ENCODE data around the gene FBXO27. TPM values are rescaled to one million over a fixed set of nuclear protein-coding genes. Genes with fewer than 3 reads are reported as not detected.
A peak's percentile ranks its signal among the peaks of the same experiment; 100 is the strongest.
"Not testable (repeated sequence)": the region's sequence is repeated elsewhere in the genome, so short reads cannot be mapped to it uniquely, and the experiment has no call there.

Gene FBXO27
- total RNA-seq, 1 donor from 2014 or later = 28.1 TPM

GRCh38 chr19:38988627-38989026 is 43.7 kb downstream of the FBXO27 start:
- DNase-seq (ENCODE audit: low spot score) = not testable (repeated sequence)

GRCh38 chr19:38987745-38988144 is 44.6 kb downstream of the FBXO27 start:
- DNase-seq (ENCODE audit: low spot score) = not testable (repeated sequence)

GRCh38 chr19:38985262-38985661 is 47.1 kb downstream of the FBXO27 start:
- no peak for DNase-seq (ENCODE audit: low spot score)

DNA sequence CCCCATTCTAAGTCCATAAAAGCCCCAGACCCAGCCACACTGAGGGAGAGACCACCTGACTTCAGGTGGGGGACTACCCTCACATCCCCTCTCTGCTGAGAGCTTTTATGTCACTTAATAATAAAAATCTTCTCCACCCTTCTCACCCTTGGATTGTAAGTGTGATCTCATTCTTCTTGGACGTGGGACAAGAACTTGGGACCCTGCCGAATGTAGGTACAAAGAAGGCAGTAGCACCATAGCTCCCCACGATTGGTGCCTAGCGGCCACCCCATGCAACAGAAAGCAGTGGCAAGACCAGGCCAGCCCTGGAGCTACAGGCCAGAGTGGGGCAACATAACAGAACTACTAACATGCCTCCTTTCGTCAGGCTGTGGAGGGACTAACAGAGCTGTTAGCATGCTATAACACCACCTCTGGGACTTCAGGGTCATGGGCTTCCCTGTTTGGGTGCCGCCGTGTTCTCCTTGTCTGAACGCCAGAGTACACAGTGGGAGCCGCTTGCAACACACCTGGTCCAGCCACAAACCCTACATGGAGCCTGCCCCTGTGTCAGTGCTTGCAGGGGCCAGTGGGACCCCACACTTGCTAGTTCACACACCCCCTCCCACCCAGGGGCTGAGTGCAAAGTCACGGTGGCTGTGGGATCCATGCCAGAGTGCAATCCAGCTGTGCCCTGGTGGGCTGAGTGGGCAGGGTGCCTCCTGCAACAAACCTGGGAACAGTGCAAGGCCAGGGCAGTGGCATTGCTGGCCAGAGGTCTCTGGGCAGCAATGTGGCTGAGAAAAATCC is 51.6 kb downstream of the FBXO27 start:
- DNase-seq (ENCODE audit: low spot score) = no peak

DNA sequence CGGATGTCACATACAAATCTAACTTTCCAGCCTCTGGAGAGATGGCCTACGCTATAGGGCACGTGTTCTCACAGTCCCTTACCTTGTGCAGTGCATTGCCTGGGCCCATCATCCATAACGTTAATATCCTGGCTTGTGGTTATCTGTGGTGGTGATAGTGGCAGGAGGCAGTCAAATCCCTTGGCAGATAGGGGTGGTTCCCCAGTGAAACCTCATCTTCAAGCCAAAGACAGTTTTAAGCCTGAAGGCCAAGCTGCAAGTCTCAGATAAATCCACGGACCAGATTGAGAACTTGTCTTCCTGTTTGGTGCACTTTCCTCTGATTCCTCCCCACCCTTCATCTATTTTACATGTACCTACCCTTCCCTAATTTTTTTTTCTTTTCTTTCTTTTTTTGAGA is 52.5 kb downstream of the FBXO27 start:
- no peak for DNase-seq (ENCODE audit: low spot score)

DNA sequence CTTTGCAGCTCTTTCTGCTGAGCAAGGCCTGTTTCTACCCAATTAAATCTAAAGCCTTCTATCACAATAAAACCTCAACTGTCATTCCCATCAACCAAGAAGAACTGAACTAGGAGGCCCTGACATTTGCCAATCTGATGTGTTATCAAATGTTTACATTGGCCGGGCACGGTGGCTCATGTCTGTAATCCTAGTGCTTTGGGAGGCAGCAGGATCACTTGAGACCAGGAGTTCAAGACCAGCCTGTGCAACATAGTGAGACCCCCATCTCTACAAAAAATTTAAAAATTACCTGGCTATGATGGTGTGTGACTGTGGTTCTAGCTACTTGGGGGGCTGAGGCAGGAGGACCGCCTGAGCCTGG is 54.0 kb downstream of the FBXO27 start:
- no peak for DNase-seq (ENCODE audit: low spot score)

DNA sequence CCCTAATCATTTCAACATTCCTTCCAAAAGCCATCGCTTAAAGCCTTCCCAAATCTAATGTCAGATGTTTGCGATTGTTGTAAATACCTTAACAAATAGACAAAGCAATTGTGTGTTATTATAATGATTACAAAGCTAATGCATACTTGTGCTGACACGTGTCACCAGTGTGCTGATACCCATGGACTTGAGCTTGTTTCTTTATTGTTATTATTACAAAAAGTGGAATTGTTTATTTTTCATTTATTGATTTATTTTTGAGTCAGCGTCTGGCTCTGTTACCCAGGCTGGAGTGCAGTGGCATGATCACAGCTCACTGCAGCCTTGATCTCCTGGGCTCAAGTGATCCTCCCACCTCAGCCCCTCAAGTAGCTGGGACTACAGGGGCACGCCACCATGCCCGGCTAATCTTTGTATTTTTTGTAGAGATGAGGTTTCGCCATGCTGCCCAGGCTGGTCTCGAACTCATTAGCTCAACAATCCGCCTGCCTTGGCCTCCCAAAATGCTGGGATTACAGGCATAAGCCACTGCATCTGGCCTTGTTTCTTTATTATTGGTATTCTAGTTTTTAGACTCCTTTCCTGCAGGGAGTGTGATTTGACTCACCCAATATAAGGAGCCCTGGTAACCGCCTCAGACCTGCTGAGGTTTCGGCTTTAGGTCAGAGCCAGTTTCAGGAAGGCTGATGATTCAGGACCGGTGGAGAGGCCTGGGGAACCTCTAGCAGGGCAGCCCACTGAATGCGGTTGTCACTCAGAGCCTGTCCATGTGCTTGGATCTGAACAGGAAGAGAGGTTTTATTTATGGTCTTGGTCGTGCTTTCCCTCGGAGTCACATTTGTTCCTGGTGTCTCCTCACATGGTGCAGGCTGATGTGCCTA is 54.7 kb downstream of the FBXO27 start:
- no peak for DNase-seq (ENCODE audit: low spot score)

DNA sequence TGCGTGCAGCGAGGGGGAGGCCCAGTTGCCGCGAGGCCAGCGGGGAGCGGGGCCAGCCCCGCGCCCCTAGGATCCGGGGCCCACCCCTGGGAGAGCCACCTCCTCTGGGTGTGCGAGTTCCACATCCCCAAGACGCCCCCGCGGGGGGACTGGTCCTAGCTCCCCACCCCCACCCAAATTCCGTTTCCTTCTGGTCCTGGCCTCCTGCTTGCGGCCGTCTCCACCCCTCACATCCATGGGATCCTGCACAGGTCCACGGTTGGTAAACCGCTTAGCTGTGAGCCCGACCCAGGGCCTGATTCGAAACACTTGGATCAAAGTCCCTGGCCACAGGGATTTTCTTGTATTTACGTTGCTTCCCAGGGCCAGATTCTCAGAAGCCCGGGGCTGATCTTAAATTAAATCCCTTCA is 56.5 kb downstream of the FBXO27 start:
- DNase-seq (ENCODE audit: low spot score) = peak; percentile 25

DNA sequence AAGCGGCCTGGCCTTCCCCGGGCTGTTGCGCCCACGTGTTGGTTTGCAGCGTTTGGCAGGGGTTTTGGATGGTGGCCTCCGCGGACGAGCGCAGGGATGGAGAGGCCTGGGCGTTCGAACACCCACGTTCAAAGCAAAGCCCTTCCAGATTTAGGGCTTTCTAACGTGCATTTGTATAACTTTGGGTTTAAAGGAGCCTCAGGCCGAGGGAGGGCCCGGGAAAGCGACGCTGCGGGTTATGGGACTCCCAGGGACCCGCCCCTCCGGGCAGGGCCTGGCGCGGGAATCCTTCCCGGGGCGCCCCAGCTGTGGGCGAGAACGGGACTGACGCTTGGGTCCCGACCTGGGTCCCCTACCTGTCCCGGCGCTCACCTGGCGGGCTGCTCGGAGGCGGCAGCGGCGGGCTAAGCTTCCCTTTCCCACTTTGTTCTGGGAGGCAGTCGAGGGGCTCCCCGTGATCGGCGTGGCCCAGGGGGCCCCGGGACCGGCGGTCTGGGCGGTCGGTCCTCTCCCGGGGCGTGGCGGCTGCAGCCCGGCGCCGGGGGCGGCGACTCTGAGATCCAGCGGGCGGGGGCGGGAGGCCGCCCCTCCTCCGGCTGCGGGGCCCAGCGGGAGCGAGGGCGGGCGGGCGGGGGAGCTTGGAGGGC is 57.0 kb downstream of the FBXO27 start, which contains the start of gene FBXO17:
Gene FBXO17, minus strand, starts transcription at position 529 of the 647 bp plus-strand sequence. CDS start 25,423 bp downstream, outside the sequence.
- no peak for DNase-seq (ENCODE audit: low spot score)

- no peak for DNase-seq (ENCODE audit: low spot score)
Observed at GRCh38 chr19:38974624-38975213, 57.6 kb downstream of the FBXO27 start.

Other genes starting within 250 kb of the FBXO27 start
- gene LGALS7B, start 243.3 kb downstream of the FBXO27 start, total RNA-seq = 3.1 TPM
- 1,935 TPM for gene LGALS4, start 219.6 kb downstream of the FBXO27 start, total RNA-seq
- 205 TPM for gene ECH1, start 200.8 kb downstream of the FBXO27 start, total RNA-seq
- gene HNRNPL, start 182.6 kb downstream of the FBXO27 start, total RNA-seq = 284 TPM
- 11.9 TPM for gene RINL, start 154.3 kb downstream of the FBXO27 start, total RNA-seq
- 63.0 TPM for gene SIRT2, start 132.9 kb downstream of the FBXO27 start, total RNA-seq
- gene NFKBIB, start 132.6 kb downstream of the FBXO27 start, total RNA-seq = 23.1 TPM
- gene CCER2, start 120.4 kb downstream of the FBXO27 start, total RNA-seq = 0.55 TPM
- 24.9 TPM for gene SARS2, start 101.8 kb downstream of the FBXO27 start, total RNA-seq
- gene MRPS12, start 101.6 kb downstream of the FBXO27 start, total RNA-seq = 30.0 TPM
- gene FBXO17, start 56.8 kb downstream of the FBXO27 start, total RNA-seq = 19.1 TPM
- gene ACP7, start 51.8 kb upstream of the FBXO27 start, total RNA-seq = 7.3 TPM
- 89.3 TPM for gene PAK4, start 93.2 kb upstream of the FBXO27 start, total RNA-seq
- 0.17 TPM for gene NCCRP1, start 164.4 kb upstream of the FBXO27 start, total RNA-seq
- 1.1 TPM for gene SYCN, start 171.7 kb upstream of the FBXO27 start, total RNA-seq
- not detected for gene IFNL3, start 212.5 kb upstream of the FBXO27 start, total RNA-seq
- not detected for gene IFNL4, start 216.3 kb upstream of the FBXO27 start, total RNA-seq
- not detected for gene IFNL2, start 235.8 kb upstream of the FBXO27 start, total RNA-seq

All from mucosa of gallbladder (tissue), 1 donor.